ENCODE results near the gene MED13L. TPM values are rescaled to one million over a fixed set of nuclear protein-coding genes. Genes with fewer than 3 reads are reported as not detected.

MED13L gene
- total RNA-seq, 1 experiment from 2014 or later: 89.0 TPM

DNA sequence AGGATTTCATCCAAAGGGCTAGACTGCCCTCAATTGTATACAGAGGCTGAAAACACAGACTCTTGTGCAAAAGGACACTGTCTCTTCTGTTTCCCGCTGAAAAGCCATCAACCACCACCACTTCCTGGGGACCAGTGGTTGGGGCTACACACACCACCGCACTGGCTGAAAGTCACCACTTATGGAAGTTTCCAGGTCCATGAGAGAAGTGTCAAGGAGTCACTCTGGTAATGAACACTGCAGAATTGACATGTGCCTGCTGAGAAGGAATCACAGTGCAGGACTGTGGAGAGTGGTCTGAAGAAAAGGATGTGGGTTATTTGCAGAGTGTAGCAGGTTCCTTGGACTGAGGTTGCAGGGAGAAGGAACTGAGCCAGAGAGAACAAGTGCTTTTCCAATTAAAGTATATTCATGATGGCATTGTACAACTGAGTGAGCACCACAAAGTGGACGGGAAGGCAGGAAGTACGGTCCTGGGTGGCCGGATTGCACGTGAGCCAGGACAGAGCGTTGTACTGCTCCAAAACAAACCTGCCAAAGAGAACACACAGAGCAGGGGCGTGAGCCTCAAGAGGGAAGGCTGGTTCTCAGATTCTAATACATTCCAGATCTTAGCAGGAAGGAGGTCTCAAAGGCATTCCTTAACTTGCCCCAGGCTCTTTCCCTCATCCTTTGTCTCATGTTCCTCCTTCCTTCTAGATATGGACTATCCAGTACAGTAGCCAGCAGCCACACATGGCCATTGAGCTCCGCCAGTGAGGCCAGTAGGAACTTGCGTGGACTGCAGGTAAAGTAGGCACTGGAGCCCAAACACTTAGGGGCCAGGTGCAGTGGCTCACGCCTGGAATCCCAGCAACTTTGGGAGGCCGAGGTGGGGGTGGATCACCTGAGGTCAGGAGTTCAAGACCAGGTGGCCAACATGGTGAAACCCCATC lies 316.4 kb downstream of the MED13L start:
- H3K9me3 Mint-ChIP-seq (ENCODE audit: low read depth, unreplicated experiment): no peaks in the 10 kb centered on the region
- no peaks in the 10 kb centered on the region for H3K27me3 Mint-ChIP-seq (ENCODE audit: unreplicated experiment)
- no peak for DNase-seq
- no peak overlapping the region for H3K4me3 Mint-ChIP-seq (ENCODE audit: low read depth, unreplicated experiment)
- CTCF ChIA-PET: no interaction called here
- intact Hi-C loops (cut with micrococcal nuclease; ENCODE audit: unreplicated experiment): no loop called here
- peaks cover 6% of the 10 kb centered on the region for H3K36me3 Mint-ChIP-seq (ENCODE audit: insufficient read depth, unreplicated experiment)
- no peak overlapping the region for H3K27ac Mint-ChIP-seq (ENCODE audit: unreplicated experiment)
- no peaks in the 10 kb centered on the region for H3K4me1 Mint-ChIP-seq (ENCODE audit: low read depth, unreplicated experiment)
- TF ChIP-seq, protein P1, sequence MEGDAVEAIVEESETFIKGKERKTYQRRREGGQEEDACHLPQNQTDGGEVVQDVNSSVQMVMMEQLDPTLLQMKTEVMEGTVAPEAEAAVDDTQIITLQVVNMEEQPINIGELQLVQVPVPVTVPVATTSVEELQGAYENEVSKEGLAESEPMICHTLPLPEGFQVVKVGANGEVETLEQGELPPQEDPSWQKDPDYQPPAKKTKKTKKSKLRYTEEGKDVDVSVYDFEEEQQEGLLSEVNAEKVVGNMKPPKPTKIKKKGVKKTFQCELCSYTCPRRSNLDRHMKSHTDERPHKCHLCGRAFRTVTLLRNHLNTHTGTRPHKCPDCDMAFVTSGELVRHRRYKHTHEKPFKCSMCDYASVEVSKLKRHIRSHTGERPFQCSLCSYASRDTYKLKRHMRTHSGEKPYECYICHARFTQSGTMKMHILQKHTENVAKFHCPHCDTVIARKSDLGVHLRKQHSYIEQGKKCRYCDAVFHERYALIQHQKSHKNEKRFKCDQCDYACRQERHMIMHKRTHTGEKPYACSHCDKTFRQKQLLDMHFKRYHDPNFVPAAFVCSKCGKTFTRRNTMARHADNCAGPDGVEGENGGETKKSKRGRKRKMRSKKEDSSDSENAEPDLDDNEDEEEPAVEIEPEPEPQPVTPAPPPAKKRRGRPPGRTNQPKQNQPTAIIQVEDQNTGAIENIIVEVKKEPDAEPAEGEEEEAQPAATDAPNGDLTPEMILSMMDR (IDR thresholded peaks at IDR 0.05; ENCODE audit: unreplicated experiment): no peak
- BruUV-seq (replicated peaks): no TSS peak

DNA sequence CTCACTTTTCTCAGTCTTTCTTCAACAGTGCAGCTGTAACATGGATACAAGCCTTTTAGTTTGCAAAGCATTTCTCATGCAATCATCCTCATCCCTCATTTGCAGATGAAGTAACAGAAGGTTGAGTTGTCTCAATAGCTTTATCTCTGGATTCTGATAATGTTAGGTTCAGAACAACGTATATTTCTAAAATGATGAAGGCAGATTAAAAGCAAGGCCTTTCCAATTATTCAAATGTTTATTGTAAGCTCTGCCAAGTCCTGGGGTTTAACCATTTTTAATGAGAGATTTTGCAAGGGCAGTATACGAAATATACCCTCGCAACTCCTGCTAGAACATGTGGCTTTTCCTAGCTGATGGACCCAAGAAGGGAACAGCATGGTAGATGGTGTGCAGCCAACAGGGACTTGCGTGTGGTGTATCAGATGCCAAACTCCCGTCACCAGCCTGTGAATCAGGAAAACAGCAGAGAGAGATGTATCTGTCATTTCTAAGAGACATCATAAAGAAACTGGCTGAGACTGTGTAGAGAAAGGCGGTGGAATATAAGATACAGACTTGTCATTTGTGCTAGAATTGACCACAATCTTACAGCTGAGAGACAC lies 319.7 kb downstream of the MED13L start:
- TF ChIP-seq, protein P1 (IDR thresholded peaks at IDR 0.05; ENCODE audit: unreplicated experiment): no peak
- Mint-ChIP-seq H3K4me3 (ENCODE audit: low read depth, unreplicated experiment) (no peak overlapping the region), H3K27me3 (ENCODE audit: unreplicated experiment) (no peaks in the 10 kb centered on the region), H3K36me3 (ENCODE audit: insufficient read depth, unreplicated experiment) (peaks cover 6% of the 10 kb centered on the region), H3K9me3 (ENCODE audit: low read depth, unreplicated experiment) (no peaks in the 10 kb centered on the region), H3K4me1 (ENCODE audit: low read depth, unreplicated experiment) (no peaks in the 10 kb centered on the region), H3K27ac (ENCODE audit: unreplicated experiment) (no peak overlapping the region)
- BruUV-seq (replicated peaks): no TSS peak
- DNase-seq: no peak
- intact Hi-C loops (cut with micrococcal nuclease; ENCODE audit: unreplicated experiment): no loop called here
- CTCF ChIA-PET: interaction anchor here (1.3 kb wide), 1 partner anchor 11 kb away, joined by 3 read pairs; no protein-coding TSS in a partner anchor

DNA sequence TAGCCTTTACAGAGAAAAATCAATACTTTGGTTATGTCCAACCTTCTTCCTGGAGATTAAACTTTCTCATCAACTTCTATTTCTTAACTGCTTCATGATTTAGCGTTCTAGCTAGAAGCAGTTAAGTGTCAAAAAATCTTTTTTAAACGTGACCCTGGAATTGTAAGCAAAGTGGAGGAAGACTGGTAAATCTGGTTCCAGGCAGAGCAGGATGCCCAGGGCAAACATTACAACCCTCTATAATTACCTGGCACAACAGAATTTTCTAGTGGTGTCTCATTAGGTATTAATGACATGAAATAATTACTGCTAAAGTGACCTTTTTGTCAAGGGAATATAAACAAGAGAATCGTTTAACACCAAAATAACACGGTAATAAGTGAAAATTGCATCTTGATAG lies 320.8 kb downstream of the MED13L start:
- no peak overlapping the region for H3K4me3 Mint-ChIP-seq (ENCODE audit: low read depth, unreplicated experiment)
- no TSS peak for BruUV-seq (replicated peaks)
- peaks cover 3% of the 10 kb centered on the region for H3K9me3 Mint-ChIP-seq (ENCODE audit: low read depth, unreplicated experiment)
- intact Hi-C loops (cut with micrococcal nuclease; ENCODE audit: unreplicated experiment): no loop called here
- H3K27me3 Mint-ChIP-seq (ENCODE audit: unreplicated experiment): no peaks in the 10 kb centered on the region
- no peaks in the 10 kb centered on the region for H3K4me1 Mint-ChIP-seq (ENCODE audit: low read depth, unreplicated experiment)
- no peak overlapping the region for H3K27ac Mint-ChIP-seq (ENCODE audit: unreplicated experiment)
- peaks cover 9% of the 10 kb centered on the region for H3K36me3 Mint-ChIP-seq (ENCODE audit: insufficient read depth, unreplicated experiment)
- CTCF ChIA-PET: no interaction called here
- no peak for DNase-seq
- TF ChIP-seq, protein P1 (IDR thresholded peaks at IDR 0.05; ENCODE audit: unreplicated experiment): no peak

DNA sequence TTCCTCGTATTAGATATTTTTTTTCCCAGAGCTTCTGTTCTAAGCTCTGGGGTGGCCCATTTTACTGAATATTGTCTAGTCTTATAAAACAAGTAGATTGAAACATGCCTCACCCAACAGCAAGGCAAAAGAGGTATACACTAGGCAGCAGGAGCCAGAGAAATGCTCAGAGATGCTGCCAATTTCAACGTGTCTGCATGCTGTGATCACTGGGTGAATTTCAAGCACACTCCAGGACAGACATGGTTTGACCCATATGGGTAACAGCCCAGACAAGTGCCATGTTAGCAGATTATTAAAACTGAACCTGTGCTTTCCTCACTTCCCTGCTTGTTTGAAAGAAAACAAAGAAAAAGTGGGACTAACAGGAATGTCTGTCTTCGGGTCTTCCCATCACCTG lies 321.3 kb downstream of the MED13L start:
- CTCF ChIA-PET: no interaction called here

More for the DNA sequence above, 321.3 kb downstream of the MED13L start:
- H3K9me3 Mint-ChIP-seq (ENCODE audit: low read depth, unreplicated experiment): peaks cover 3% of the 10 kb centered on the region
- intact Hi-C loops (cut with micrococcal nuclease; ENCODE audit: unreplicated experiment): no loop called here
- H3K27me3 Mint-ChIP-seq (ENCODE audit: unreplicated experiment): no peaks in the 10 kb centered on the region
- BruUV-seq (replicated peaks): no TSS peak
- H3K36me3 Mint-ChIP-seq (ENCODE audit: insufficient read depth, unreplicated experiment): peaks cover 12% of the 10 kb centered on the region
- no peak overlapping the region for H3K27ac Mint-ChIP-seq (ENCODE audit: unreplicated experiment)
- H3K4me3 Mint-ChIP-seq (ENCODE audit: low read depth, unreplicated experiment): no peak overlapping the region
- DNase-seq: no peak
- TF ChIP-seq, protein P1 (IDR thresholded peaks at IDR 0.05; ENCODE audit: unreplicated experiment): no peak
- no peaks in the 10 kb centered on the region for H3K4me1 Mint-ChIP-seq (ENCODE audit: low read depth, unreplicated experiment)
